ENCODE results near the gene STK31.
"Not testable (repeated sequence)": the region's sequence is repeated elsewhere in the genome, so short reads cannot be mapped to it uniquely, and the experiment has no call there.

- TF ChIP-seq CTCF (conservative IDR thresholded peaks at IDR 0.05; ENCODE audit: low read length); EZH2phosphoT487 (IDR thresholded peaks at IDR 0.05; ENCODE audit: borderline replicate concordance): not testable (repeated sequence)
These were observed 122.7 kb downstream of the STK31 start for GRCh38 chr7:23832733-23833132.
